ENCODE data around the gene TBX10.

GRCh38 chr11:67687986-67688385 lies 48.4 kb upstream of the TBX10 start:
- TF ChIP-seq CTCF (IDR thresholded peaks at IDR 0.05) (no peak), POLR2A (IDR thresholded peaks at IDR 0.05) (no peak)
